ENCODE data around the gene RNF17.

The RNF17 gene

DNA sequence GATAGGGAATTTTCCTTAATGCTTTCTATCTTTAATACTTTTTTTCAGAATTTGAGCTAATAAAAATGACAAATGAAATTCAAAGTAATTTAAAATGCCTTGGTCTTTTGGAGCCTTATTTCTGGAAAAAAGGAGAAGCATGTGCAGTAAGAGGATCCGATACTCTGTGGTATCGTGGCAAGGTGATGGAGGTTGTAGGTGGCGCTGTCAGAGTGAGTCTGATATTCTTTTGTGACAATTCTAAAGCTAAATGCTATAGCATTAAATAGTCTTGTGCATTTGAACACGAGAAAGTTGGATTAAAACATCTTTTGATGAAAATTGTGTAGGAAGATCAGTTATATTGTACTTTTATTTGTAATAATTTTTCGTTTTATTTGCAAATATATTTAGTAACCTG, 95.0 kb downstream of the RNF17 start:
- DNase-seq (ENCODE audit: low read depth in 2 of 3, low spot score in 2 of 3), result no peak

DNA sequence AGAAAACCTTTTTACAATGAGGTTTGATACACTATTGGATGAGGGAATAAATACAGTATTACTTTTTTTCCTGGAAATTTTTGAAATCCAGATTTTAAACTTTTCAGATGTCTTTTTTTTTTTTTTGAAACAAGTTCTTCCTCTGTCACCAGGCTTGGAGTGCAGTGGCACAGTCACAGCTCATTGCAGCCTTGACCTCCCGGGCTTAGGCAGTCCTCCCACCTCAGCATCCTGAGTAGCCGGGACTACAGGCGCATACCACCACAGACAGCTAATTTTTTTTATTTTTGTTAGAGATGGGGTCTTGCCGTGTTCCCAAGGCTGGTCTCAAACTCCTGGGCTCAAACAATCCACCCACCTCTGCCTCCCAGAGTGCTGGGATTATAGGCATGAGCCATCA, 96.8 kb downstream of the RNF17 start:
- no peak for DNase-seq (ENCODE audit: low read depth in 2 of 3, low spot score in 2 of 3)

DNA sequence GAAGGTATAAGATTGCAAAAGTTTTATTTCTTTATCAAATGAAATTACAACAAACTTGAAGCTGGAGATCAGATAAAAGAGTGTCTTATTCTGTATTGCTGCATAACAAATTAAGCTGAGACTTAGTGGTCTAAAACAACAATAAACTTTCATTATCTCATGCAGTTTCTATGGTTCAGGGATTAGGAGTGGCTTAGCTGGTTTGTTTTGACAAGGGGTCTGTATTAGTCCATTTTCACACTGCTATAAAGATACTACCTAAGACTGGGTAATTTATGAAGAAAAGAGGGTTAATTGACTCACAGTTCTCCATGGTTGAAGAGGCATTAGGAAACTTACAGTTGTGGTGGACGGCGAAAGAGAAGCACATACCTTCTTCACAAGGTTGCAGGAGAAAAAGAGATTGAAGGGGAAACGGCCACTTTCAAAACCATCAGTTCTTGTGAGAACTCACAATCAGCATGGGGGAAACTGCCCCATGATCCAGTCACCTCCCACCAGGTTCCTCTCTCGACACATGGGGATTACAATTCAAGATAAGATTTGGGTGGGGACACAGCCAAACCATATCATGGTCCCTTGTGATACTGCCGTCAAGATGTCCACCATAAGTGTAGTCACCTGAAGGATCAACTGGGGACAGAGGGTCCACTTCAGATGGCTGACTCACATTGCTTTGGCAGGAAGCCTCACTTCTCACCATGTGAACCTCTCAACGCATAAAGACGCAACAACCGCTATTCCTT, 97.8 kb downstream of the RNF17 start:
- no peak for DNase-seq (ENCODE audit: low read depth in 2 of 3, low spot score in 2 of 3)

DNA sequence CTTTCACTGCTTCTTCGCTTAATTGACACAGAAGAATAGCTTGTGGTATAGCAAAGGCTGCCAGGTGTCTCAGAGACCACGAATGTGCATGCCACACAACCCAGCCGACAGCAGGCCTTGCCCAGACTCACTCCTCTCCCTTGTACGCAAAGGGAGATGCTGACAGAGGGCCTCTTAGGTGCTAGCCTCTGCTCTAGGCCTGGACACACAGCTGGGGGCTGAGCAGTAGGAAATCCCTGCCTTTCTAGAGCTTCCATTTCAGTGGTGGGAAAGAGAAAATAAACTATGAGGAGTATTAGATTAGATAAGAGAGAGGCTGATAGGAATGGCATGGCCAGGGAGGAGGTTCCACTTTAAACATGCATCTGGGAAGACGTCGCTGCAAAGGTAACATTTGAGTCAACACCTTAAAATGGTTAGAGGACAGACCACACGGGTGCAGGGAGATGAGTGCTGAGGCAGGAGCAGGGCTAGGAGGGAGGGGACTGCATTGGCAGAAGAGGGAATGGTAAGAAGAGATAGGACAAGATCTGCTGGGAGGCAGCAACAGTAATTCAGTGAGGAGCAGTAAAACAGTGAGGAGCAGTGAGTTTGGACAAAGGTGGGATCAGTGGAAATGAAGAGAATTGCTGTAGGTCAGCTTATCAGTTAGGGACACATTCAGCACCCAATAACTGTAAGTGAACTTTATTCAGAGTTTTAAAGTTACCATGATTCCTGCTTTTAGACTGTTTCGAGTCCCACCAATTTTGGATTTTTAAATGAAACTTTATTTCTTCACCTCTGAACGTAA, 100.0 kb downstream of the RNF17 start:
- no peak for DNase-seq (ENCODE audit: low read depth in 2 of 3, low spot score in 2 of 3)

DNA sequence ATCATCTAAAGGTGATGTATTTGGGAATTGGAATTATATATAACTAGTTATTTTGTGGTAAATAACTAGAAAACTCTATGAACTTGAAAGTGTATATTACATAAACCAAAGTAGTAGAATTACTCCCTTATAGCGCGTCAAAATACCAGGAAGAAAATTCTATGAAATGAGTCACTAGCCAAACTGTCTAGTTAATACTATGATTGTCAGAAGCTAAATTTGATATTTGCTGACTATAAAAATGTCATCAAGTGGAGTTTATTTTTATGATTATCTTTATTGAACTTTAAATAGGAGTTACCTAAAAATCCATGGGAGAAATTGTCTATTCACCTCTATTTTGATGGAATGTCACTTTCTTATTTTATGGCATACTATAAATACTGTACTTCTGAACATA, 100.6 kb downstream of the RNF17 start:
- no peak for DNase-seq (ENCODE audit: low read depth in 2 of 3, low spot score in 2 of 3)

DNA sequence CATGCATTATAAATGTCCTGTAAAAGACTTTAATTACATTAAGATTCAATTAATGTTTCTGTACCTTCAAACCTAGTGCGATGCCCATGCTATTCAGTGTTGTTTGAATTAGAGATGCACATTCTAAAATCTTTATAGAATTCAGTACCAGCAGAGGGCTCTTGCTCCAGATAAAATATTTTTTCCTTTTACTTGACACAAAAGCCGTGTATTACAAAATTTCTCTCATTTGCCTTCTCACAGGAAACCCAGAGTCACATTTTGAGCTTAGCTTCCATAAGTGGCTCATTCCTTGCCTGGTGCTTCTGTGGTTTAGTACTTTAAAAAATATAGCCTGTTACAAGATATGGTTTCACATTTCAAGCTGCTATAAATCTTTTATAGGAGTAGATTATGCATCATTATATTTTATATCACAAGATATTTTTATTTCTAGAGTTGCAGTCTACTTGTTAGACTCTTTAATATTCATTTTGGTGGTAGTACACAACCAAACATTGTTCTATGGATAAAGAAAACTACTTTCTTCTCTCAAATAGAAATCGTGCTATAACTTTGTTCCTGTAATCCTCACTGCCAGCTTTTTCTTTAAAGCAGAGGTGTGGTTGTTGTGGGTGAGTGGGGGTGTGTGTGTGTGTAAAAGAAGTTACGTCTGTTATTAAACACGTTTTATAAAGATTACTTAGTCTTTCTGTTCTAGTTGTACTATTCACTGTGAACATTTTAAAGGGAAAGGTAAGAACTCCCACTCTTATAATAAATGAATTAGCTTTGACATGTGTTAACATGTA, 101.4 kb downstream of the RNF17 start:
- DNase-seq (ENCODE audit: low read depth in 2 of 3, low spot score in 2 of 3), result no peak

DNA sequence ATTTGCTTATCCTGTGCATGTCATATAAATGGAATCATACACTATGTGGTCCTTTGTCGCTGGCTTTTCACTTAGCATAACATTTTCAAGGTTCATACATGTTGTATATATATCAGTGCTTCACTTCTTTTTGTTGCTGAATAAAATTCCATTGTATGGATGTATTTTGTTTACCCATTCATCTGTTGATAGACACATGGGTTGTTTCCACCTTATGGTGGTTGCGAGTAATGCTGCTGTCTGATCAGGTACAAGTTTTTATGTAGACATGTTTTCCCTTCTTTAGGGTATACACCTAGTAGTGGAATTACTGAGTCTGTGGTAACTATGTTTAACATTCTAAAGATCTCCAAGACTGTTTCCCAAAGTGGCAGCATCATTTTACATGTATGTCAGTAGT, 102.5 kb downstream of the RNF17 start:
- no peak for DNase-seq (ENCODE audit: low read depth in 2 of 3, low spot score in 2 of 3)

DNA sequence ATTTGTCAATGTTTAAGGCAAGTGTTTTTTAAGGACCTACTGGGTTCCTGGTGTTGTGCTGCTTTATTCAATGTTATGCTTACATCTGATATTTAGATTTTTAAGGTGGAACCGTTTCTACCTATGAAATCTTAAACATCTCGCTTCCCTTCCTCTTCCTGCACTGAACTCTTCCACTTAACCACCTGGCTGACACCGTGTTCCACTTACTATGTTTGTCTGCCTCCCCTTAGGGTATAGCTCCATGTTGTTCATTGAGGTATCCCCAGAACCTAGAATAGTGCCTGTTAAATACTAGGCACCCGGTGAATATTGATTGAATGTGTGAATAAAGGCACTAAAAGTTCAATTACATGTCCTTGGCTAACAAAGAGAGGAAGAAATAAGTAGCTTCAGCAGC, 104.9 kb downstream of the RNF17 start:
- DNase-seq (ENCODE audit: low read depth in 2 of 3, low spot score in 2 of 3), result no peak

DNA sequence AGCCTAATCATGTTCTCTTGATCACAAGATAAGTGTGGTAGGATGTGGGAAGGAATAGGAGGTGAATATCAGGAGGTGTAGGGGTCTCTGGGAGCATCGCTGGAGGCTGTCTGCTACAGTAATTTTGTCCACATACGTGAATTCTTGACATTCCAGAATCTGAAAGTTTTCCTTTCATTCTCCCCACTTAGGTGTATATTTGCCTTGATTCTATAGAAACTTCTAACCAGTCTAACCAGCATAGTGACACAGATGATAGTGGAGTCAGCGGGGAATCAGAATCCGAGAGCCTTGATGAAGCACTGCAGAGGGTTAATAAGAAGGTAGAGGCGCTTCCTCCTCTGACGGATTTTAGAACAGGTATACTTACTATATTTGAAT, 106.4 kb downstream of the RNF17 start:
- no peak for DNase-seq (ENCODE audit: low read depth in 2 of 3, low spot score in 2 of 3)

DNA sequence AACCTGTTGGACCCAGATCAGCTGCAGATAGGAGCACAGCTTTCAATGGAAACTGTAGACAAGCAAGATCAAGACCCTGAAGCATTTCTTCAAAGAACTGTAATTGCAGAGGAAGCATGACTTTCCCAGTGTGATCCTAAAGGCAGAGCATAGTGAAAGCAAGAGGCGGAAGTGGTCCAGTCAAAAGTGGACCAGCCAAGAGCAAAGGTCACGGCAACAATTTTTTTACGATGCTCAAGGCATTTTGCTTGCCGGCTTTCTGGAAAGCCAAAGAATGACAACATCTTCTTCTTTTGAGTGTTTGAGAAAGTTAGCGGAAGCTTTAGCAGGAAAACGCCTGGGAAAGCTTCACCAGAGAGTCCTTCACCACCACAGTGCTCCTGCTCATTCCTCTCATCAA, 111.6 kb downstream of the RNF17 start:
- no peak for DNase-seq (ENCODE audit: low read depth in 2 of 3, low spot score in 2 of 3)

DNA sequence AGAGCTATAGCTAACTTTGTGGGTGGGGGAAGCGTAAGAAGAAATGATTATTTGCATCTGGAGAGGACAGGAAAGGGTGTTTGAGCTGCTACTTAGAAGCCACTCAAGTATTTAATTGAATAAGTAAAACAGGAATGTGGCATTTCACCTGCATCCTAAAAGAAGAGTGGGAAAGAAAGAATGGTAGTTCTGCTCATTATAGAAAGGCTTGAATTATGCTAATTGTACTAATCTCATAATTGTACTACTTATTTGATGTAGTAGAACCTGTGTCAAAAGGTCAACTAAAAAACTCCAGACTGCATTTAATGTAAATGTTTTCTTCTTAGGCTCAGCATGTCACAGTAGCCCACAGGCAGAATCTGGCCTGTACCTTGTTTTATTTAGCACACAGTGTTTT, 113.6 kb downstream of the RNF17 start:
- no peak for DNase-seq (ENCODE audit: low read depth in 2 of 3, low spot score in 2 of 3)

DNA sequence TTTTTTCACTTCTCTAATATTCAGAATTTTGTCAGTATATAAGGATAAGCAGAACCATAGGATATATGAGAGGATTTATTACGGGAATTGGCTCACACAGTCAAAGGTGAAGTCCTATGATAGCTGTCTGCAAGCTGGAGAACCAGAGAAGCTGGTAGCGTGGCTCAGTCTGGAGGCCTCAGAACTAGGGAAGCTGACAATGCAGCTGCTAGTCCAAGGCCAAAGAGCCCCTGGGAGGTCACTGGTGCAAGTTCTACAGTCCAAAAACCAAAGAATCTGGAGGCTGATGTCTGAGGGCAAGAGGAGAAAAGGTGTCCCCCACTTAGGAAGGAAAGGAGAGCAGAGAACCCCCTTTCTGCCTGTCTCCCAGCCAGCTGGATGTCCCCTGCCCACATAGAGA, 114.4 kb downstream of the RNF17 start:
- DNase-seq (ENCODE audit: low read depth in 2 of 3, low spot score in 2 of 3), result no peak

DNA sequence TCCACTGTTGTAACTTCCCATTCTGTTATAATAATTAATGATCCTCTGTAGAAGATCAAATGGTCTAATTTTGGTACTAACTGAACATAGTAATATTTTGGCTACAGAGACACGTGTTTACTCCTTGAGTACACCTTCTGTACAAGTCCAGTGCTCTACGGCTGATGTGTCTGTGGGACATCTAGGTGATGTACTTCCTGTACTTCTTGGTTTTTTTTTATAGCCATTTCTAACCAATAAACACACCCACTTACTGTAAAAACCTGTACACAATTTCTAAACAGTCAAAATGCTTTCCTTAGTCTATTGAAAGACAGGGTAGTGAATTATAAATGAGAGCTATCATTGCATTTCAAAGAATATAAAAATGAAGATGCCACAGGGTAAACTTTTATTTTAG, 118.7 kb downstream of the RNF17 start:
- no peak for DNase-seq (ENCODE audit: low read depth in 2 of 3, low spot score in 2 of 3)

DNA sequence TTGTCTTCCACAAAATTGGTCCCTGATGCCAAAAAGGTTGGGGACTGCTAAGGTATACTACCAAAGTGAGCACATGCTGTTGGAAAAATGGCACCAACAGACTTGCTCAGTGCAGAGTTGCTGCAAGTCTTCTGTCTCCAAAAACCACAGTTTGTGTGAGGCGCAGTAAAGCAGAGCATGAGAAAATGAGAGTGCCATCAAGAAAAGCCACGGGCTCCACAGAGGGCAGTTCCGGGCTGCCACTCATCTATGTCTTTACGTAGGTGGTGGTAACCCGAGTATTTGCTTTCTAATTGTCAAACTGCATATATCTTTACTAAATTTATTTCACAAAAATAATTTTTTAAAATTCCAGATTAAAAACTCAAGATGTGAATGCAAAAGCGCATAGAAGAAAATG, 123.8 kb downstream of the RNF17 start:
- no peak for DNase-seq (ENCODE audit: low read depth in 2 of 3, low spot score in 2 of 3)

DNA sequence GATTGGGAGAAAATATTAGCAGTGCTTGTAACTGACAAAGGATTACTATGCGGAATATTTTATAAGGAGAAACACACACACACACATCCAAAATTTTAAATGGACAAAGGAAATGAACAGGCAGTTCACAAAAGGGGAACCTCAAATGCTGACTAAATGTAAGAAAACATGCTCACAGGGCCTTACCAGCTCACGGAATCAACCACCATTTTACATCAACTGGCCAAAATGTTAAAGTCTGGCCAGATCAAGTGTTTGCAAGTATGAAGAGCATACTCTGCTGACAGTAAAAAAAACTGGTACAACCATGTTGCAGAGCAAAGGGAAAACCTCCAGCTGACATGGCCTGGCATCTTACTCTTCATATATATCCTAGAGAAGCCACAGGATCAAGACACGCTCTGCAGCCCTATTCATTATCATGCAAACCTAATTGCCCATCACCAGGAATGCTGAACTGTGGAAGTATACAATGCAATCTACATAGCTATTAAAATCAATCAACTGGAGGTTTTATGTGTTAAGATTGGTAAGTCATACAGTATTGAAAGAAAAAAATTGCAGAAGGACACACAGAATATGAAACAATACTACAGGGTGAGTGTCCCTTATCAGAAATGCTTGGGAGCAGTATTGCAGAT, 124.4 kb downstream of the RNF17 start:
- DNase-seq (ENCODE audit: low read depth in 2 of 3, low spot score in 2 of 3), result no peak

DNA sequence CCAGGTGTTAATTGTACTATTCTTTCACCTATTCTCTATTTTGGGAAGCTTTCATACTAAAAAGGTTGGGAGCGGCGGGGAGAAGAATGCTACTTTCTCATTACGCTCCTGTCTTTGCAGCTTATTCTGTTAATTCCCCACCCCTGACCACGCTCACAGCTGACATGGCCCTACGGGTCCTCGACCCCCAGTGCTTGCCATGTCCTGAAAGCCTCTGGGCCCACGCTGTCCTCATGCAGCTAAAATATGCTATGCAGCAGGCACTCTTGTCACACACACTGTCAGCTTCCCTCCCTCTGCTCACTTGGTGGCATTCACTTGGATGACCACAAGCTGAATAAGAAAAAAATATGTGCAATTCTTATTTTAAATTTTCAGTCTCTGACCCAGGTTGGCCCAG, 126.3 kb downstream of the RNF17 start:
- DNase-seq (ENCODE audit: low read depth in 2 of 3, low spot score in 2 of 3), result no peak

DNA sequence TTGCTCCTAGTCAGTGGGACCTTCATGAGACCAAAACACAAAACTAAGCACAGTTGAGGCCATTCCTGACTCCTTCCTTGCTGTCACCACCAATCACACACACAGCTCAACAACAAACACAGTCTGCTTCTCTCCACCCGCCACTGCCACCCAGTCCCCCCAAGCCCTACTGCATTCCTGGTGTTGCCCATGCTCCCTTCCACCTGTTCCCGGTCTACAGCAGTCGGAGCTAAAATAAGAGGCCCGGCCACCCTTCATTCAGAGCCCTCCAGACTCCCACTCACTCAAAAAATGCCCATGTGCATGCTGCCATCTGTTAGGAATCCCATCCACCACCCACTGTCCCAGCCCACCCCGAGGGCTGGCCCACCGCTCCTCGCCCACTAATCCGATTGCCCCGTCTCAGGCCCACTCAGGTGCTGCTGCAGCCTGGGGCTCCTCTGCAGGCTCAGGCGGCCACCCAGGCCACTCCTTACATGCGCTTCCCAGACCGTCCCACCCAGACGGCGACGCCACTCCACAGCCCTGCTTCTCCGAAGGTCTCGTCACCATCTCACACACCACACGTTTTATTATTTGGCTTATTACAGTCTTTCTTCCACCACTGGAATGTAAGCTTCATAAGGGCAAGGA, 127.6 kb downstream of the RNF17 start:
- no peak for DNase-seq (ENCODE audit: low read depth in 2 of 3, low spot score in 2 of 3)

DNA sequence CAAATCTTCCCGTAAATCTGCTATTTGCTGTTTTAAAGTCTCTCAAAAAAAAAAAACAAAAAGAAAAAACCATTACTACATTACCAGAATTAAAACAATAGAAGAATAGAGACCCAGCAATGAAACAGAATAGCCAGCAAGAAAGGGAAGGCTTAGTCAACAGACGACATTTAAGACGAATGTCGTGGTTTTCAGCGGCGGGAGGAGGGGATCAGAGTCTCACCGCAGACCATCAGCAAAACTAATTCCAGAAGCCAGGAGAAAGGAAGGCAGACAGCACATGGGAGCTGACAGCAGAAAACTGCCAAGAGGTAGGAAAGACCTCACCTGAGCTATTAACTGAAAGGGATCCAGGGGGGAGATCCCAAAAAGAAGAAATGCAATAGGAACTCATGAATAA, 128.9 kb downstream of the RNF17 start:
- DNase-seq (ENCODE audit: low read depth in 2 of 3, low spot score in 2 of 3), result no peak

DNA sequence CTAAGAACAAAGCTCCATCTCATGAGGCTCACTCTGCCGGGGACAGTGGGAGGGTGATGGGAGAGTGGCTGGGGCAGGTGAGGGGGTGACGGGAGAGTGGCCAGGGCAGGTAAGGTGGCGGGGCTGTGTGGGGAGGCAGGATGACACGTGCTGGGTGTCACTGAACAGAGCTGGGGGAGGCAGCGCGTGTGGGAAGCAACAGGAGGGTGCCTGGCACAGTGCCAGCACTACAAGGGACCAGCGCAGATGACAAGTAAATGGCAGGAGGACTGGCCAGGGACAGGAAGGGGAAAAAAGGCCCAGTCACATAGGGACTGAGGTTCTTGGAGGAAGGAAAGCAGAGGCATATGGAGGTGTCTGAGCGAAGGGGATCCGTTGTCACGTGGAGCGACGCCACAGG, 129.9 kb downstream of the RNF17 start:
- DNase-seq (ENCODE audit: low read depth in 2 of 3, low spot score in 2 of 3), result no peak

DNA sequence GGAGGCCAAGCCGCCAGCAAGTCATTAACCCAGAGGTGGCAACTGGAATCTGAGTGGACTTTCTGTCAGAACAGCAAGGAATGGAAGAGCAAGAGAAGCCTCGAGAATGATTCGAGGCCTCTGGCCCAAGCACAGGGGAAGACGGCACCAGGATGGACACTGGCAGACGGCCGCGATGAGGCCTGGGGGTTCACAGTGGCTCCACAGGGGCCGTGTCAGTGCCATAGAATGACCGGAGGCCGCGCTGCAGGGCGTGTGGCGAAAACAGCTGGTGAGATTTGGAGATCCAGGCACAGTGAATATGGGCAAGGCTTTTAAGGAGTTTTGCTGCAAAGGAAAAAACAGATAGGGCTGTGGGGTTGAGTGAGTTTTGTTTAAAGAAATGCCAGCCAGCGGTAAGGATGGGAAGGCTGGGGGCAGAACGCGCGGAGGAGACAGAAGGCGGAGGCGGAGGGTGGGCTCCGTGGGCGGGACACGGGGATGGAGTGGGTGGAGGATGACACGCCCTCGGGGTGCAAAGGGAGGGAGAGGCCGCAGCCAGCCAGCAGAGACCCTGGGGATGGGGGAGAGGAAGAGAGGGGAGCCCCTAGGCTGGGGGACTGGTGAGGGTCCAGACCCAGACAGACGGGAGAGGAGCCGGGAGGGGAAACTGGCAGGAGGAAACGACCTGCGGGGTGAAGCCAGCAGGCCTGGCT, 130.5 kb downstream of the RNF17 start:
- DNase-seq (ENCODE audit: low read depth in 2 of 3, low spot score in 2 of 3), result no peak

DNA sequence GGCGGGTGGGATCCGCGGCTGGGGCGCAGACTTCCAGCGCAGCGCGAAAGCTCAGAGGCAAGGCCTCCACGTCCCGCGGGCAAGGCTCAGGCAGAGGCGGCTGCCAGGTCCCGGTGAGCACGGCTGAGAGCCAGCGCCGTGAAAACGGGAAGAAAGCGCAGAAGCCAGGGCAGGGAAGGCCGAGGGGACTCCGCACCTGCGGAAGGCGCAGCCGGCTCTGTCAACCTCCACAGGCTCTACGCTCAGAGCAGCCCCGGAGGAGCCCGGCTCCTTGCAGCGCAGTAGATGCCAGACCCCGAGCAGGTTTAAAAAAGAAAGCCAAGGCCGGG, 131.0 kb downstream of the RNF17 start:
- no peak for DNase-seq (ENCODE audit: low read depth in 2 of 3, low spot score in 2 of 3)

Measured in activated CD8-positive, alpha-beta memory T cell treated with anti-CD3 and anti-CD28 coated beads for 48 hours (primary cell).